ENCODE measurements around the gene SPATA31C1.

DNA sequence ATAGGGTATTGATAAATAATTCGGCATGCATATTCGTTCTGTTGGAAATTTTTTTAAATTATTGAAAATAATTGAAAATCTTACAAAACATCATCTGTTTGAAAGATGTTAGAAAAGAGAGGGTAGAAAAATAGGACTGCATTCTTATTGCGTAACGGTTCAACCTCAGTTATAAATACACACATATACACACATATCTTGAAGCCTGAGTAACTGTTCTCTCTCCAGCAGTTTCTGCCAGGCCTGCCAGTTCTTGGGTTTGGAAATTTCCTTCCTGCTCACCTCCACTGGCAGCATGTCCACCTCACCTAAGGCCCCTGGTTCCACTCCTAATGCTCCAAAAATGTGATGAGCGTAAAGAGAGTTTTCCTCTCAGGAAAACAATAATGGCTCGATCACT is 26.0 kb upstream of the SPATA31C1 start:
- no peak for TF ChIP-seq CTCF (IDR thresholded peaks at IDR 0.05; ENCODE audit: insufficient read depth, low read length)
- TF ChIP-seq POLR2AphosphoS5 (IDR thresholded peaks at IDR 0.05; ENCODE audit: low read depth): no peak
- no peak for TF ChIP-seq SPI1 (IDR thresholded peaks at IDR 0.05; ENCODE audit: borderline replicate concordance, low read depth)
- TF ChIP-seq REST (IDR thresholded peaks at IDR 0.05; ENCODE audit: insufficient replicate concordance, low read depth): no peak
- no peak for TF ChIP-seq GABPA (IDR thresholded peaks at IDR 0.05; ENCODE audit: low read depth)
